Suppressor macrophage treated with lipopolysaccharide for 1 hour (primary cell): Measurements from ENCODE around the gene HEXD.

Experiments used
- DNase-seq, 3 donors: peaks; one replicate each; pipeline ENCODE4 v3.0.0-alpha.2; 2020 to 2022

HEXD gene

DNA sequence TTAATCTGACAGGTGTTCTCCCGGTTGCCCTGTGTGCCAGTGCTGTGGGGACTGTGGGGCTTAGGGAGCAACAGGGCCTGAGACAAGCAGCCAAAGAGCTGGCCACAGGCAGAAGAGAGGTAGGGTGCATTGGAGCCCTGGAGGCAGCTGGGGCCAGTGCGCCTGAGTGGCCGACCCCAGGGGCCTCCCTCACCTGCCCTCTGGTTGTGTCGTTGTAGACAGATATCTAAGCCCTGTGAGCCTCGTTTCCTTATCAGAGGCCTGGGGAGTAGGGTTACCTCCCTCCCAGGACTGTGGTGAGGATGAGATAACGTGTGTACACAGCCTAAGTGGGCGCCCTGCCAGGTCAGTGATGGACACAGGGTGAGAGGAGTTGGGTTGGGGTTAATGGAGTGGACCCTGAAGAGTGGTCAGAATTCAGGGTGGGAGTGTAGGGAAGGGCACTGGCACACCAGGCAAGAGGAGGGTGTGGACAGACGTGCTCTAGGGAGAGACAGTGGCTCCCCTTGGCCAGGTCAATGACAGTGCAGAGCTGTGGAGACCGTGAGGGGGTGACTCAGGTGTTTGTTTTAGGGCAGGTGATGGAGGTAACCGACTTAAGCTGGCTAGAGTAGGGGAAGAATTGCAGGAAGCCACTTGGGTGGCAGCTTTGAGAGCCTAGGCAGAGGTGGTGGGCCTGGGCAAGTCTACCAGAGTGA, 43.8 kb downstream of the HEXD start:
- DNase-seq: no peak

DNA sequence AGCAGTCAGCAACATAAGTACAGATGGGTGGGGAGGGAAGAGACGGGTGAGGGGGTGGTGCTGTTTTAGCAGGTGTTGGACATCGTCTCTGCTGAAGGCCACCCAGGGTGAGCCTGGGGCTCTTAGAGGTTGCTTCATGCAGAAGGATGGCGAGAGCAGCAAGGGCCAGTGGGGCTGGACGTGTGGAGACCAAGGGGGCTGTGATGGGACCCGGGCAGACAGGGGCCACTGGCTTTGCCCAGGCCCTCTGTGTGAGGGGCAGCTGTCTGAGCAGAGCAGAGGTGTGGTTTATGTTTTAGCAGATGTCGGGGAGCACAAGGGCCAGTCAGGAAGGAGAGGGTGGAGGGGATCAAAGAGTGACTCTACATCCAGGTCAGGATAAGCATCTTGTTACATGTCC, 45.2 kb downstream of the HEXD start:
- no peak for DNase-seq

DNA sequence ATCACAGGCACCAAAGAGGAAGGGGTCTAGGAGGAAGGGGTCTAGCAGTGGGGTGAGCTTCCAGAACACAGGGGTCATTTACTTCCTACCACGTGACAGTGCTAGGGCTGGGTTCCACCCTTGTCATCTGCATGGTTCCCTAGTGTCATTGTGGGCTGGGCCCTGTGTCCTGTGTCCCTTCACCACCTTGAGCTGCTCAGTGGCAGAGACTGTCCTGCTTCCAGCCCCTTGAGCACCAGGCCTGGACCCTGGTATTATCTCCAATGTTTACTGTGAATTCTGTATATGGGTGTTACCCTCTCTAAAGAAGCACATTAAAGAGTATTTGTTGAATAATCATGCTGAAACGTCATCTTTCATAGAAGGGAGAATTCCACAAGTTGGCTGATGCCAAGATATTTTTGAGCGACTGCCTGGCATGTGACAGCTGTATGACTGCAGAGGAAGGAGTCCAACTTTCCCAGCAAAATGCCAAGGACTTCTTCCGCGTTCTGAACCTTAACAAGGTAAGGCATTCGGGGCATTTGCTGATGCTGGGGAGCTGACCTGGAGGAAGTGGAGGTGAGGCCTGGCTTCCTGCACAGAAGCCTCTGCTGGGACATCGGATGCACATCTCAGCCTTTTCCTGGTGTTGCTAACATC, 45.9 kb downstream of the HEXD start:
- DNase-seq: no peak

DNA sequence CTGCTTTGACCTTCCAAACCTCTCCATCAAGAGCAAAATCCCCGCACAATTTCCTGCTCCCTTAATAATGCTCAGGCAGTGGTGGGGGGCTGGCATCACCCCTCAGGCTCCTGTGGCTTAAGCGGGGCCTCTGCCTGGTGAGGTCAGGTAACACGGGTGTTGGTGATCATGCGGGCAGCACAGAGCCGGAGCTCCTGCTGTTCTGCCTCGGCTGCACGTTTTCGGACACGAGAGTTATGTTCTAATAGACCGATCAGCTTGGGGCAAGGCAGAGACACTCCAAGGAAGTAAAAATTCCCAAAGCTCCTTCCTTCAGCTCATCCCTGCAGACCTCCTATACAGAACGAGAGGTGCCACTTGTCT, 46.4 kb downstream of the HEXD start:
- DNase-seq: no peak

DNA sequence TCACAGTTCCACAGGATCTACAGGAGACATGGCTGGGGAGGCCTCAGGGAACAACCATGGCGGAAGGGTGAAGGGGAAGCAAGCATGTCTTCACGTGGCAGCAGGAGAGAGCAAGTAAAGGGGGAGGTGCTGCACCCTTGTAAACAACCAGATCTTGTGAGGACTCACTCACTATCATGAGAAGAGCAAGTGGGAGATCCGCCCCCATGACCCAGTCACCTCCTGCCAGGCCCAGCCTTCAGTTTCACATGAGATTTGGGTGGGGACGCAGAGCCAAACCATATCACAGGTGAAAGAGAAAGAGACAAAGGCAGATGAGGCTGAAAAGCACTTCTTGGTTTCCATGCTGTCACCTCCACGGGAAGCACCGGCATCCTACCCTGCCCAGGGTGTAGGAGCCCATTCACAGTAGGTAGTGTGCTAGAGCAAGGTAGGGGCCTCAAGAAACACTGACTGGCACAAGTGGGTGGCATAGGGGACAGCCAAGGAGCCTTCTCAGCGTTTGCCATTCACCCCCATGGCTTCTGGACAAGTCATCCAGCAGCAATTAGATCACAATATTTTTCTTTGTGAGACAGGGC, 47.0 kb downstream of the HEXD start:
- no peak for DNase-seq

DNA sequence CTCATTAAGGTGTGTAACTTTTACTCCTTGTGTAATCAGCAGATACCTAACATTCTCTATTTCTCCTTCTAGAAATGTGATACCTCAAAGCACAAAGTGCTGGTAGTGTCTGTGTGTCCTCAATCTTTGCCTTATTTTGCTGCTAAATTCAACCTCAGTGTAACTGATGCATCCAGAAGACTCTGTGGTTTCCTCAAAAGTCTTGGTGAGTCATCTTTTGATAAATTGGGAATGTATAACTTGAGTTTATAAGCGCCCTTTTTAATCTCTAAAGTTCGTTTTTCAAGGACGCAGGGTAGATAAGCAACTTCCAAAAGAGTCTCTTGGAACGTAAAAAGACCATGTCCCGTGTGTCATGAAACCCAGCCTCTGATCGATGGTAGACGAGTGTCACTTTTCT, 50.5 kb downstream of the HEXD start:
- no peak for DNase-seq

DNA sequence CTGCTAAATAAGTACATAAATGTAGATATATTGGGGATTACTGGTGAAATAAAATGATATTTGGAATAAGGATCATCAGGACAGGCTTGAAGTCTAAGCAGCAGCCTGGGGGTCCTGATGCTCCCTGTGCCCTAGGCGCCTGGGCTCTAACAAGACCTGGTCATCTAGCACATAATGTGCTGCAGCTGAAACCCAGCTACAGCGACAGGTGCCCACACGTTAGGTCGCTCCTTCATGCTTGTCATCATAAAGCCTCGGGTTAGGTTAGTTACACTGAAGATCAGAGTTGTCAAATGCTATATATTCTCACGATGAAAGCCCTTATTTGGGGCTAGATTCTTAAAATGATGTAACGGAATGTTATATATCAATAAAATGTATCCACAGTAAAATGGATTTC, 51.9 kb downstream of the HEXD start:
- DNase-seq: no peak

DNA sequence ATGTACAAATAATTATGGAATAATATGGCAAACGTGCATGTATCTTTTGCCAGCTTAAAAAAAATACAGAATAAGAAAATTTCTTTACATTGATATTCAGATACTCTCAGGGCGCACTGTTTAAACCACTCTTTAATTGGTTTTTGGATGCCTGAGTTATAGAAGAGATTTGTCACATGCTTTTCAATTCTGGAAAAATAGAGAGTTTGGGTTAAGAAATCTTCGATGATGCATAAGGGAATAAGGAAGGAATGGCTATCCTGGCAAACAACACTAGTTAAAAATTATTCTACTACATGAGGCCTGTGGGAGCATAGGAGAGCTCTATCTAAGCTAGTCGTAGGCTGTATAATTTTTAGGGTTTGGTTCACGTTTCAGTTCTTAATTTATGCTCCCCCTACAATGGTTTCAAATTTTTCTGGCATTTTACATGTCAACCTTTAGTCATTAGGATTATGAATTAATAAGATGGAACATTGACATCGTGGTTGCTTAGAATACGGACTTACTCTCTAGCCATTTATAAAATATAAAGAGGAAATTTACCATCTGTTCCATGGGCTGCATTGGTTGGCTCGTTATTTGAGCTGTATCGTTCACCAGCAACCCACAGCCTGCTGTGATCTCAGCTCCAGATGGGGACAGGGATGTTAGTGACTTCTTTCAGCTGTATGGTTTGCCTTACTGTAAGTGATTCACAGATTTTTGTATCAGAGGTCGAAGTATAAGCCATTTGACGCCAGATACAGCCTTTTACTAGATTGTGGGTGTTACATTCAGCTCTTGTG, 56.3 kb downstream of the HEXD start:
- DNase-seq: no peak

DNA sequence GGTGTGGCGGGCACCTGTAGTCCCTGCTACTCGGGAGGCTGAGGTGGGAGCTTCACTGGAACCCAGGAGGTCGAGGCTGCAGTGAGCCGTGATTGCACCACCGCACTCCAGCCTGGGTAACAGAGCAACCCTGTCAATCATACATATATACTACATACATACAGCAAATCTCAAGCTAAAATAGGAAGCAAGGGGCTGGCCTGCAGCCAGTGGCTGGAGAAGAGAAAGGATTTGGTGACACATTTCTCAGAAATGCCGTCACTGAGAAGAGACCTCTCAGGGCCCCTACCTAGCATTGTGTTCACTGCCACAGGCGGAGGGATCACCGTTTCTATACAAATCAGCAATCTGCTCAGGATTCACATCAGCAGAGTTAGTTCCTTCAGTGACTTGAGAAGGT, 57.3 kb downstream of the HEXD start:
- no peak for DNase-seq

DNA sequence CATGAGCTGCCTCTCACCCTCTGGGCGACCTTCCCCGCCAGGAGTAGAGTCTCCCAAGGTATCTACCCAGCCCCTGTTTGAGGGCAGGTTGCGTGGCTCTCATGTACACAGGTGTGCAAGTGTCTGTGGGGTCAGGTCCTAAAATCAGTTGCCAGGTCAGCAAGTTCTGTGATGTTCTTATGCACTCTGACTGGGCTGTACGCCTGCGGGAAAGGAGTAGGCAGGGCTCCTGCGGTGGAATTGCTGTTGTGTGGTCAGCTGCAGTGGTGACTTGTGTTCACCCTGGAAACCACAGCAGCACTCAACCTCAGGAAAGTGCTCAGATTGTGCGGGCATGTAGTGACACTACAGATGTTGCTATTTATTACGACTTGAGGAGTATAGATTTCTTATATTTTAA, 59.8 kb downstream of the HEXD start:
- no peak for DNase-seq

DNA sequence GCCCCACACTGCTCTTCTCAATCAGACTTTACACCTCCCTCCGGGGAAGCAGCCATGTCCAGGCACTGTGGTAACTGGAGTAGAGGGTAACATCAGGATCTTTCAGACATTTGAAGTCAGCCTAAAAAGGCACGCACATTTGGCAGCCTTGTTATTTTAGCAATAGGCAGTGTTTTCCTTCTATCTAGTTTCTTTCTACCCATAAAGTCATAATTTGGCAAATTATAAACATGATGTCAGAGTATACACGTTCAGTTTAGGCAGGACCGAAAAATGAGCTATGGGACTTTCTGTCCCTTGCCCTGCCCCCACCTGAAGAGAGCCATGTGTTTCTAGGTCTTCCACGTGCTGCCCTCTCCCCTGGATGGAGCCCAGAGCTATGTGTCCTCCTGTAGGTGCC, 61.5 kb downstream of the HEXD start:
- DNase-seq: no peak

DNA sequence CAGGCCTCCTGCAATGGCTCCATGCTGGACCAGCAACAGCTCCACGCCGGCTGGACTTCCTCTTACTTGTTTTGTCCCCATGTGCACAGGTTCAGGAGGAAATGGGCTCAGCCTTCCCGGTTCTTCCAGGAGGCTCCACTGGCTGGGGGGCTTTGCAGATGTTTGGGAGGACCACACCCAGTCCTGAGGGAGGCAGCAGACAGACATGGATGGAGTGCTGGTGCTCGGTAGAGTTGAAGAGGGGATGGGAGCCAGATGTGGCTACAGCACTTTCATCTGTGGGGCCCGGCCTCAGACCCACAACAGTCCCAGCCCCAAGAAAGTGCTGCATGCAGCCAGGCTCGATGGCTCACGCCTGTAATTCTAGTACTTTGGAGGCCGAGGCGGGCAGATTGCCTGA, 62.2 kb downstream of the HEXD start:
- no peak for DNase-seq

DNA sequence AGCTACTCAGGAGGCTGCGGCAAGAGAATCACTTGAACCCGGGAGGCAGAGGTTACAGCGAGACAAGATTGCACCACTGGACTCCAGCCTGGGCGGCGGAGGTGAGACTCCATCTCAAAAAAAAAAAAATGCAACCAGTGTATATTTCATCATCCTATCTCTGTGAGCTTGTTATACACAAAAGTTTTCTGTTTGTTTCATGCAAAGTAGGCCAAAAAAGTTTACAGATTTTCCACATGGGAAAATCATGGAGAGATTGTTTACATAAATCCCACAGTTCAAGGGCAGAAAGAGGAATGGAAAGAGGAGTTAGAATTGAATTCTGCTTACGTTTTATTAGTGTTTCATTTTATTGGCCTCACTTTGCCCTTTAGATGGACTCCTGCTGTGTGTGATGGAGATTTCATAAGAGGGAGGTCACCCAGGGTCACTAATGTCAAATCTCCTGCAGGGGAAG, 65.1 kb downstream of the HEXD start:
- no peak for DNase-seq

DNA sequence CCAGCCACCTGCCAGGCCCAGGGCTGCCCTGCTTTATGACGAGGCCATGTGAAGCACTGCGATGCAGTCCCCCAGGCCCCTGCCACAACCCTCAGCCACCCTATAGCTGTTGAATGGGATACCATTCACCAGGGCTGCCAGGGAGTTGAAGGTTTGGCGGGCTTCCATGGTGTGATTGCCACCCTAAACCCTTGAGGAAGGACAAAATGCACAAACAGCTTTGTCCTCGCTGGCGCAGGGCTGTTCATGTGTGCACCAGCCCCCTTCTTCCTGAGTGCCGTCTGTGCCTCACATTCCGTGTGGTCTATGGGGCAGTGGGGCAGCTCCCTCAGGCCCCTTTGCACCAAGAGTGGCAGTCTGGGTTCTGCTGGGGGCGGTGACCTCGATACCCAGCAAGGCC, 65.7 kb downstream of the HEXD start:
- DNase-seq: no peak

DNA sequence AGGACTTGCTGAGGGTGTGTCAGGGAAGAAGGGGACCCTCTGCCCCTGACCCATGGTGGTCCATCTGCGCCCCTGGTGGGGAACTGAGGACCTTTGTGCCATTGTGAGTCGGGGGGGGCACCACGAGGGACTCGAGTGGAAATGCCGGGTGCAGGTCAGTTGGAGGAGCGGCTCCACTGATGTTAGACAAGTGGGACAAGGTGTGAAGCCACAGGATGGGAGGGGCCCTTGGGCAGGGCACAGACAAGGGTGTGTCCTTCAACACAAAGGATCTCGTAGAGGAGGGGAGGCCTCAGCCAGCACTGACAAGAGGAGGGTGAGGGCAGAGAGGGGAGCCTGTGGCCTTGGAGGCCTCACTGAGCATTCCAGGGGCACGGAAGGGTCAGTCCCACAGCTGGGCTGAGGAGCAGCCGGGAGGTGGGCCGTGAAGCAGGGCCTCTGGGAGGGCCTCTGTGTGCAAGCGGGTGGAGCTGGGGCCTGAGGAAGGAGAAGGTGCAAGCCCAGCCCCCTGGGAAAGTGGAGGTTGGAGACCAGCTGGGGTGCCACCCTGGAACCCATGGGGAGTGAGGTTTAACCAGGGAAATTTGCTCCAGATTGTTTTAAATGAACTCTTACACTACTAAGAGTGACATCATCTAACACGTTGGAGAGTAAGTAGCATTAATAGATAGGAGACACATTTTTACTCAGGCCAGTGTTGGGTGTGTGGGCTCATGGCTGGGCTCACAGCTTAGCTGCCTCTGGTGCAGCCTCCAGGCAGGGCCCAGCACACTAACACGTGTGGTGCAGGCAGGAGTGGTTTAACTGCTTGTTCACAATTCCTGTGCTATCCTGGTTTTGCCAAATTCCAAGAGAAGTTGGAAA, 68.3 kb downstream of the HEXD start:
- no peak for DNase-seq

DNA sequence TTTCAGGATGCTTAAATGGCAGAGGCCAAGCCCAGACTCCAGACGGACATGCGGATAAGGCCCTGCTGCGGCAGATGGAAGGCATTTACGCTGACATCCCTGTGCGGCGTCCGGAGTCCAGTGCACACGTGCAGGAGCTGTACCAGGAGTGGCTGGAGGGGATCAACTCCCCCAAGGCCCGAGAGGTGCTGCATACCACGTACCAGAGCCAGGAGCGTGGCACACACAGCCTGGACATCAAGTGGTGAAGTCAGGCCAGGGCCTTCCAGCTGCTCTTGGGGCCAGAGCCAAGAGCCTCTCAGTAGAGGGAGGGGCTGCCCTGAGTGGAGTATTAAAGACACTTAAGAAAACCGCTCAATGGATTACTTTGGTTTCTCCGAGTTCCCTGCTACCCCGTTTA, 69.8 kb downstream of the HEXD start:
- no peak for DNase-seq

DNA sequence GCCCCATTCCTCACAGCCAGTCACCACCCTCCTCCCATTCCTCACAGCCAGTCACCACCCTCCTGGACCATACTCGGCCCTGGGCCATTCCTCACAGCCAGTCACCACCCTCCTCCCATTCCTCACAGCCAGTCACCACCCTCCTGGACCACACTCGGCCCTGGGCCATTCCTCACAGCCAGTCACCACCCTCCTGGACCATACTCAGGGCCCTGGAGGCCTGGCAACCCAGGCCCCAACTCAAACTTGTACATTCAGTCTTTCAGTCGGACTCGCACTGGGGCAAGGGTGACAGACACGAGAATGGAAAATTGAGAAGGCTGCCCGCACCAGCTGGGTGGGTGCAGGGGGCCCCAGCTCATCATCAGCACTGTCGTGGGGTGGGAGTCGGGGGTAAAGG, 71.0 kb downstream of the HEXD start:
- no peak for DNase-seq

DNA sequence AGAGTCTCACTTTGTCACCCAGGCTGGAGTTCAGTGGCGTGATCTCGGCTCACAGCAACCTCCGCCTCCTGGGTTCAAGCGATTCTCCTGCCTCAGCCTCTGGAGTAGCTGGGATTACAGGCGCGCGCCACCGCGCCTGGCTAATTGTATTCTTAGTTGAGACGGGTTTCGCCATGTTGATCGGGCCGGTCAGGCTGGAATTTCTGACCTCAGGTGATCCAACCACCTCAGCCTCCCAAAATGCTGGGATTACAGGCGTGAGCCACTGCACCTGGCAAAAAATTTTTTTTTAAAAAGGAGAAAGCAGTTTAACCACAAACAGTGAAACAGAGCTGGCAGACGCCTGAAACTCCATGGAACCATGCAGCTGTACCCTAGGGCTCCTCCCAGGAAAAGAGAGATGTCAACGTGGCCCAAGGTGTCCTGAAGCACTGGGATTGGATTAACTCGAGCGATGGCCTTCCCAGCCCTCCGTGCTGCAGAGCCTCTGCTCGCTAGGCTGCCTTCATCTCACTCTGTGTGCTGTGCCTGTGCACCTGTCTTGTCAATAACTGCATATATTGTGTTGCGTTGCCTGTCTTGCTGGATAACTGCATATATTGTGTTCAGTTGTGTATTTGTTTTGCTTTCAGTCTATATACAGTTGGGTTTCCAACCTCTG, 71.8 kb downstream of the HEXD start:
- DNase-seq: no peak

DNA sequence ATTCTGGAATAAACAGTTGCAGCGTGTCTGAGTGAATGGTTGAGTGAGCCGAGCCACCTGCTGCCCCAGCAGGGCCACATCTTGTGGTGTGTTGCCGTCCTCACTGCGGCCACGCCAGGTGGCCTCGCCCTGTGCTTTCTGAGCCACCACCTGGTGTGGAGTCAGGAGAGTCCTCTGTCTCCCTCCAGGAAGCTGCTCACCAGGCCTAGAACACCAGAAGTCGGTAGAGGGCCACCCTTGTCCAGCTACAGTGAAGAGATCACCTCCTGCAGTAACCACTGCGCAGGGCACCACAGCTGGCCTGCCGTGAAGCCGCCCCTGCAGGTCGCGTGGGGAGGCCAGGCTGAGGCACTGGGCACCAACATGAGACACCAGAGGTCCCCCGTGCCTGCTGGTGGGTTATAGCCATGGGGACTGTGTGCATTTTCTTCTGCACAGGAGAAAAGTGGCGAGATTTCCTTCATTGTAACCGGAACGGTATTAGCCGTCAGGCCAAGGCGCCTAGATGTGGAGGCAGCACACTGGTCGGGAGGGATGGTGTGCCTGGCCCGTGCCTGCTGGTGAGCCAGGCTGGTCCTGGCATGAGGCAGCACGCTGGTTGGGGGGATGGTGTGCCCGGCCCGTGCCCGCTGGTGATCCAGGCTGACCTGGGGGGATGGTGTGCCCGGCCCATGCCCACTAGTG, 72.5 kb downstream of the HEXD start:
- DNase-seq: no peak

DNA sequence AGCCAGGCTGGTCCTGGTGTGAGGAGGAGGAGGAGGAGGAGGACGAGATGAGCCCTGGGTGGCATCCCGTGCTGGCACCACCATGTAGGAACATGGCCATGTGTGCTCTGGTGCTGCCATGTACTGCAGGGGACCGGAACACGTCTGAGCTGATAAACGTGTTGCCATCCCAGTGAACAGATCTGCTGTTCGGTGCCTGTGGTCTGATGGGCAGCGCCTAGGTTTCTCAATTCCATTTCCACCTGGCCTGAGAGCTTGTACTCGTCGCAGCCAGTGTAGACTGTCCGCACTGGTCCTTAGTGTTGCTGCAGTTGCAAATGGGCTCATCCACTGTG, 73.0 kb downstream of the HEXD start:
- DNase-seq: no peak

DNA sequence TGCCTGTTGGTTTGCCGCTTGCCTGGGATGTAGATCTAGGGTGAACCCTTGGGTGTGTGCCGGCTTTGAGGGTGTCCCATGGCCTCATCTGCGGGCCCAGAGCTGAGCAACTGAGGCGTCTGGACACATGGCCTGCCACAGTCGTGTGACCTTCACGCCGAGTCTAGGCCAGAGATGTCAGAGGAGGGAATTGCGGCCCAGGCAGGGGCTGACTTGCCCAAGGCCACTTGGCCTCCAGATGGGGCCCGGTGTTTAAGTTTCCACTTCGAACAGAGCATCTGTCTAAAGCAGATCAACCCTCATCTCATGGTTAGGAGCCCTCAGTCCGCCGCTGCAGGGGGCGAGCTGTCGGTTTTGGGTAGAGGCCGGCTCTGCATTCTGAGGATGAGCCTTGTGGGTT, 73.4 kb downstream of the HEXD start:
- DNase-seq: no peak
